SH-SY5Y (cell line): ENCODE results near the gene EMC7.

ENCODE experiments used
- GATA2 ChIP-seq: IDR thresholded peaks from 2 replicates; pipeline ENCODE4 v1.6.1; 2011; ENCODE audit warnings: mild to moderate bottlenecking, low read depth, low read length
- GATA3 ChIP-seq: IDR thresholded peaks from 2 replicates; pipeline ENCODE4 v1.6.1; 2011; ENCODE audit warnings: low read depth, mild to moderate bottlenecking, low read length, moderate library complexity

EMC7 gene

DNA sequence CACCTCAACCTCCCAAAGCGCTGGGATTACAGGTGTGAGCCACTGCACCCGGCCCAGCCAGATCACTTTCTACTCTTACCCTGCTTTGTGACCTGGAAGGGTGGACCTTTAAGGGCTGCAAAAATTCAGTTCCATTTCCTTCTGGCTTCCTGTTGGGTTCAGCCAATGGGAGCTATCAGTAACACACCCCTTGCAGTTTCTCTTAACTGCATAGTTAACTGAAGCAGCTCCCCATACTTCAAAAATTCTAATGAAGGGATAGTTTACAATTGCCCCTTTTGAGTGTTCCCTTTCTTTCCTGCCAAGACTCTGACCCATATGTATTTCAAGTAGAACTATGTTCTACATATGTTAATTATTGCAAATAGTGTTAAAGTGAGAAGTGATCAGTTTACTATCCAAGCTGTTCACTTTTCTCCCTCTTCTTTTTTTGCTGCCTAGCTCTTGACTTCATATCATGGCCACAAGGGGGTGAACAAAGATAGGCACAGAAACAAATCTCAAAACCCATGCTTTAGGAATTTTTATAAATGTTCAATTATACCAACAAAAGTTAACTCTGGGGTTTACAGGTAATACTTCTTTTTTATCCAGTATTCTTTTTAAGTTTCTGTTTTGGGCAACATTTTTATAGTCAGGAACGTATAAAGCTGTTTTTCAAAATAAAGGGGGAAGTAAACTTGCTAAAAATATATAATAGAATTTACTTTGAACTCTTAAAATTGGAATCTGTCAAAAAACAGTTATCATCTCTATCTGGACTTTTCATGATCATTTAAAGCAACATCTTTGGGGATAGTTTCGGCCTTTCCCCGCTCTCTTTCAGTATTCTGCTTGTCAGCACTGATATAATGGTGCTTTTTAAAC lies 8.4 kb upstream of the EMC7 start:
- TF ChIP-seq GATA3 = no peak
- TF ChIP-seq GATA2 = no peak

GRCh38 chr15:34107315-34107714 lies 5.7 kb upstream of the EMC7 start:
- TF ChIP-seq GATA3 (no peak), GATA2 (no peak)

DNA sequence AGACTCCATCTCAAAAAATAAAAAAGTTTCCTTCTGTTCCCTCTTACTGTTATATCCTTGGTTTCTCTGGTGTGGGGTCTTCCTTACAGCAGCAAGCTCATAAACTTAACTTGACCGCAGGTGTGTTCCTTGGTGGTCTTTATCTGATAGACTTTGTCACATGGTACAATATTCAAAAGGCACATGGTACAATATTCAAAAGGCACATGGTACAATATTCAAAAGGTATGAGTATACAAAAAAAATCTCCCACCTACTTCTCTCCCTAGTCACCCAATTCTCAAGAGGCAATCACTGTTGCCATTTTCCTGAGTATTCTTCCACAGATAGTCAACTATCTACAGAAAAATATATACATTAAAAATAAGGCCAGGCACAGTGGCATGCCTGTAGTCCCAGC lies 4.8 kb upstream of the EMC7 start:
- TF ChIP-seq GATA3 = no peak
- no peak for TF ChIP-seq GATA2

DNA sequence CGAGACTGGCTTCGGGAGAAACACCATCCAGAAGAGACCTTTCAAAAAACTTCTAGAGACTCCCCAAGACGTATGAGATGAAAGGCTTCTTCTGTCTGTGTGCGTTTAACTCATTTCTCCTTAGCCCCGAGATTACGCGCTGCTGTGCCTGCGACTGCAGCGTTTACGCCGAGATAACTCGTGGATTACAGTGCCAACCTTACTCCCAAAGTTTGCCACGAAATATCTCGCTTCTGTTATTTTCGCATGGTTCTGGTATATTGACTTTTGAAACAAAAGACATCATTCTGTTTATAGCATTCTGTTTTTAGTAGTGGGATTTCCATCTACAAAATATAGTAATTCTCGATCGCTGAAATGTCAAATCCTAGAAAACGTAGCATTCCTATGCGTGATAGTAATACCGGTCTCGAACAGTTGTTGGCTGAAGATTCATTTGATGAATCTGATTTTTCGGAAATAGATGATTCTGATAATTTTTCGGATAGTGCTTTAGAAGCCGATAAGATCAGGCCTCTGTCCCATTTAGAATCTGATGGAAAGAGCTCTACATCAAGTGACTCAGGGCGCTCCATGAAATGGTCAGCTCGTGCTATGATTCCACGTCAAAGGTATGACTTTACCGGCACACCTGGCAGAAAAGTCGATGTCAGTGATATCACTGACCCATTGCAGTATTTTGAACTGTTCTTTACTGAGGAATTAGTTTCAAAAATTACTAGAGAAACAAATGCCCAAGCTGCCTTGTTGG lies 688 bp upstream of the EMC7 start:
- TF ChIP-seq GATA3 (no peak), GATA2 (peak; percentile 12; the same call in 1 of the 2 replicates)

DNA sequence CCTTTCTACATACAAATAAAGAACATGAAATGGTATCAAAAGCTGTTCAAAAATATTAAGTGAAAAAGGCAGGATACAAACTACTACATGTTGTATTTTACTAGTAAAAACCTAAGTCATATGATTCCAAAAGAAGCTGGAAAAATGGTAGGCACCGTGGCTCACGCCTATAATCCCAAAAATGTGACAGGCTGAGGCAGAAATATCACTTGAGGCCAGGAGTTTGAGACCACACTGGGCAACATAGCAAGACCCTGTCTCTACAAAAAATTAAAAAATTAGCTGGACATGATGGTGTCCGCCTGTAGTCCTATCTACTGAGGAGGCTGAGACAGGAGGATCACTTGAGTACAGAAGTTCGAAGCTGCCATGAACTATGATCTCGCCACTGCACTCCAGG lies 1.7 kb downstream of the EMC7 start:
- TF ChIP-seq GATA3 (no peak), GATA2 (no peak)

- TF ChIP-seq GATA2 (no peak), GATA3 (no peak)
Observed at GRCh38 chr15:34085746-34086145, 15.9 kb downstream of the EMC7 start.

DNA sequence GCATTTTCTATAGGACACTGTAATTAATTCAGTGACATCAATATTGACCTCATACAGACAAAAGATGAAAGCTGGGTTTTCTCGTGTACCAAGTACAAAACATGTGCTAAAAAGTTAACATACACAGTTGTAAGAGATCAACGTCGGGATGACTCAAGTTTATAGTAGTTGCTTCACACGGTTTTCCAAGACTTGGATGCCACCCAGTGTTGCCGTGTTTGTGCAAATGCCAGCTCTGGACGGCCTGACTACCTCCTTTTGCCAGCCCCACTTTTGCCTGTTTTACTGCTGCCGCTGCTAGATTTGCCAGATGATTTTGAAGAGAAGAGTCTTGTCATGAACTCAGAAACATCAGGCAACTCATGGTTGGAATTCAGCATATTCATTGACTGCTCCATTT lies 17.6 kb downstream of the EMC7 start:
- TF ChIP-seq GATA3 = no peak
- no peak for TF ChIP-seq GATA2

GRCh38 chr15:34079904-34080303 lies 21.8 kb downstream of the EMC7 start:
- TF ChIP-seq GATA3 (no peak), GATA2 (no peak)

DNA sequence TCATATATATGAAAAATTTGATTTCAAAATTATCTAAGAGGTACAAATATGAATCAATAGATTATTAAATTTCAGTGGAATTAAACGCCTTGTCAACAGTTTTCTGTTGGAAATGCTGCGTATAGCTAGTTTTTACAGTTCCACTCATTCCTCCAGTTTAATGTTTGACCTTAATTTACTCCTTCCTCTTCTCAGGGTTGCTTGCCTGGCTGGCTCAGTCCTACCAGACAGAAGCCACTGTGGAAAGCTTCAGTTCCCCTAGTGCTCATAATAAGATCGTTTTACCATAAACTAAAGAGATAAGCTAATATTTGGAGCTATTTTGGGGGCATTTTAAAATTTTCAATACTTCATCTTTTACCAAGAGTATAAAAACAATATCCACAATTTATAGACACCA lies 22.8 kb downstream of the EMC7 start:
- no peak for TF ChIP-seq GATA3
- no peak for TF ChIP-seq GATA2

GRCh38 chr15:34076785-34077184 lies 24.9 kb downstream of the EMC7 start:
- TF ChIP-seq GATA3 (no peak), GATA2 (no peak)

- TF ChIP-seq GATA3 (no peak), GATA2 (no peak)
Observed at GRCh38 chr15:34070003-34070402, 31.7 kb downstream of the EMC7 start.

DNA sequence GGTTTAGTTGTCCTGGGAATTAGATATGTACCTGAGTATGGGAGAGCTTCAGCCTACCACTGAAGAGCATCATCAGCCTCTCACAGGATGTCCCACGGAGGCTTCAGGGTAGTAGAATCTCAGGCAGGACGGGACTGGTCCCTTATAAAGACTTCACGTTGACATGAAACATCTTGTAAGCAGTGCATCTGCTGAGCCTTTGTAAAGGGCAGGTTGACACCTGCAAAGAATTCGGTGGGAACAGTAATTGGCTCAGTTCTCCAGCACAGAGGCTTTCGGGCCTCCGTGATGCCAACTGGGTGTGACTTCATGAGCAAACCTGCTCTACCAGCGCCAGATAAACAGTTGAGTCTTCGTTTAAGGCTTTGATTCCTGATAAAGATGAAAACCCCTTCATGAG lies 35.7 kb downstream of the EMC7 start:
- no peak for TF ChIP-seq GATA2
- no peak for TF ChIP-seq GATA3

DNA sequence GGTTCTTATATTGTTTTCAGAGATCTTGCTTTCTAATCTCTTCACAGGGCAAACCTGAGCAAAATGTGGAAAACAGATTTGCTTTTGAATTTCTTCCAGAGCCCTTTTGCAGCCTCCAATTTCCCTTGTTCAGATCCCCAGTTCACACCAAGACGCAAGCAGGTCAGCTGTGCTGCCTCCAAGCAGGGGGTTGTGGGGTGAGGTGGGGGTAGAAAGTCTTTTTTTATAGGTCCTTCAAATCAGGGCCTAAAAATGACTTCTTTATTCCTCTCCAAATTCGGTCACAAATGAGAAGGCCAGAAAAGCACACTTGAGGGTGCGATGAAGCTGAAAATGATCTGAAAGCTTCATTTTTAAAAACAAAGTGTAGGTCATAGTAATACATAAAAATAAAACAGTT lies 36.4 kb downstream of the EMC7 start:
- TF ChIP-seq GATA3 = no peak
- TF ChIP-seq GATA2 = no peak

DNA sequence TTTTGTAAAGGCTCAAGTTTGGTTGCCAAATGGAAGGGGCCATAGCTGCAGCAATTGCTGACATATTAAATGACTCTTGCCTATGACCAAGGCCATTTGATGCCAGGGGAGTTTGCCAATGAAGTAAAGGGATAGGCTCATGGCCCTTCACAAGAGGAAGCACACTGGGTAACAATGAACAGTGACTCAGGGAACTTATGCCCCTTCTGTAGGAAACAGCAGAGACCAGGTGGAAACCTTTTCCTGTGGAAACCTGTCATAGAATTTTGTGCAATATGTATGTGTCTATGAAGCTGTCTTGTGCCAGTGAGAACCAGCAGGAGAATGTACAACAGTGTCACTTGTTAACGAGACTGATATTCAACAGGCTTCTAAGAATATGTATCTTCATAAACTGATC lies 37.2 kb downstream of the EMC7 start:
- no peak for TF ChIP-seq GATA2
- no peak for TF ChIP-seq GATA3

- TF ChIP-seq GATA3 (no peak), GATA2 (no peak)
Observed at GRCh38 chr15:34059946-34060345, 41.7 kb downstream of the EMC7 start.
